Sigmoid colon (tissue), 4 donors: Measurements from ENCODE around the gene LPO.

ENCODE experiments used
- CTCF ChIP-seq, 4 experiments: fragments of 450-650 bp in 3 of 4; fragments of 200-600 bp in 1 of 4; IDR thresholded peaks; one replicate each; pipeline ENCODE4 v1.5.1; 2016 to 2019; ENCODE audit warnings: antibody characterized with exemption in 4 of 4, mild to moderate bottlenecking in 3 of 4, moderate library complexity in 2 of 4
- EP300 ChIP-seq, 4 donors: sonication (generic); formaldehyde crosslinking; IDR thresholded peaks; one replicate each; pipeline ENCODE4 v1.6.1; 2017; ENCODE audit warnings: antibody characterized with exemption in 4 of 4

- TF ChIP-seq CTCF (IDR thresholded peaks at IDR 0.05) (no peak), EP300 (IDR thresholded peaks at IDR 0.05) (no peak)
Observed at GRCh38 chr17:58291246-58291645, 52.9 kb downstream of the LPO start.
